SW 1271 (cell line): Measurements from ENCODE around the gene ADARB2.
A peak's percentile ranks its signal among the peaks of the same experiment; 100 is the strongest.

Experiments
- DNase-seq, 2 experiments: peaks; one replicate each; lab custom pipeline; 2025; lab: John Stamatoyannopoulos, UW

The ADARB2 gene

GRCh38 chr10:1736144-1736971, 967 bp downstream of the ADARB2 start:
- DNase-seq: no peak

- DNase-seq: no peak
Measured at GRCh38 chr10:1735562-1735961, 1.8 kb downstream of the ADARB2 start.

GRCh38 chr10:1734288-1734687, 3.0 kb downstream of the ADARB2 start:
- no peak for DNase-seq

- DNase-seq: no peak
Measured at GRCh38 chr10:1733720-1734119, 3.6 kb downstream of the ADARB2 start.

GRCh38 chr10:1732564-1732996, 4.7 kb downstream of the ADARB2 start:
- DNase-seq: no peak

- DNase-seq: no peak
Measured at GRCh38 chr10:1731592-1731991, 5.7 kb downstream of the ADARB2 start.

GRCh38 chr10:1729751-1730150, 7.6 kb downstream of the ADARB2 start:
- no peak for DNase-seq

GRCh38 chr10:1726861-1727260, 10.5 kb downstream of the ADARB2 start:
- no peak for DNase-seq

- no peak for DNase-seq
Measured at GRCh38 chr10:1724921-1725488, 12.3 kb downstream of the ADARB2 start.

- no peak for DNase-seq
Measured at GRCh38 chr10:1716839-1717238, 20.5 kb downstream of the ADARB2 start.

GRCh38 chr10:1715821-1716220, 21.5 kb downstream of the ADARB2 start:
- DNase-seq: peak in 1 of 2 experiments; percentile 61

GRCh38 chr10:1712944-1713671, 24.2 kb downstream of the ADARB2 start:
- DNase-seq: no peak

GRCh38 chr10:1712314-1712713, 25.0 kb downstream of the ADARB2 start:
- no peak for DNase-seq

GRCh38 chr10:1709161-1709560, 28.2 kb downstream of the ADARB2 start:
- DNase-seq: no peak

- no peak for DNase-seq
Measured at GRCh38 chr10:1708746-1709145, 28.6 kb downstream of the ADARB2 start.

GRCh38 chr10:1706711-1707110, 30.6 kb downstream of the ADARB2 start:
- DNase-seq: peak in 1 of 2 experiments; percentile 2

GRCh38 chr10:1706256-1706655, 31.1 kb downstream of the ADARB2 start:
- no peak for DNase-seq

- DNase-seq: no peak
Measured at GRCh38 chr10:1698185-1698584, 39.1 kb downstream of the ADARB2 start.

GRCh38 chr10:1696106-1696505, 41.2 kb downstream of the ADARB2 start:
- no peak for DNase-seq

GRCh38 chr10:1690086-1690485, 47.2 kb downstream of the ADARB2 start:
- DNase-seq: no peak

GRCh38 chr10:1688531-1688930, 48.8 kb downstream of the ADARB2 start:
- no peak for DNase-seq

GRCh38 chr10:1687623-1688150, 49.6 kb downstream of the ADARB2 start:
- no peak for DNase-seq

- no peak for DNase-seq
Measured at GRCh38 chr10:1687190-1687589, 50.1 kb downstream of the ADARB2 start.
